ENCODE results near the gene ATG10.
"Not testable (repeated sequence)": the region's sequence is repeated elsewhere in the genome, so short reads cannot be mapped to it uniquely, and the experiment has no call there.

ATG10 gene

GRCh38 chr5:82257247-82257646 lies 285.4 kb downstream of the ATG10 start:
- in situ Hi-C loops (cut with HindIII; ENCODE audit: low sequenced_read_pairs) = no loop called here
- no peak for TF ChIP-seq CTCF (IDR thresholded peaks at IDR 0.05; ENCODE audit: low read depth, low read length)
- H3K4me3 ChIP-seq (ENCODE audit: low read depth, low read length) = no peak overlapping the region
- DNase-seq (ENCODE audit: low read depth, low spot score) = no peak

- DNase-seq (ENCODE audit: low read depth, low spot score) = no peak
- no peak overlapping the region for H3K4me3 ChIP-seq (ENCODE audit: low read depth, low read length)
- in situ Hi-C loops (cut with HindIII; ENCODE audit: low sequenced_read_pairs) = no loop called here
- TF ChIP-seq CTCF (IDR thresholded peaks at IDR 0.05; ENCODE audit: low read depth, low read length) = no peak
Observed at GRCh38 chr5:82257729-82258128, 285.9 kb downstream of the ATG10 start.

GRCh38 chr5:82259172-82259800 lies 287.5 kb downstream of the ATG10 start:
- in situ Hi-C loops (cut with HindIII; ENCODE audit: low sequenced_read_pairs) = no loop called here
- peak; percentile 54 for DNase-seq (ENCODE audit: low read depth, low spot score)
- no peak overlapping the region for H3K4me3 ChIP-seq (ENCODE audit: low read depth, low read length)
- TF ChIP-seq CTCF (IDR thresholded peaks at IDR 0.05; ENCODE audit: low read depth, low read length) = peak; percentile 53

- no peak for TF ChIP-seq CTCF (IDR thresholded peaks at IDR 0.05; ENCODE audit: low read depth, low read length)
- H3K4me3 ChIP-seq (ENCODE audit: low read depth, low read length) = no peak overlapping the region
- DNase-seq (ENCODE audit: low read depth, low spot score) = no peak
- in situ Hi-C loops (cut with HindIII; ENCODE audit: low sequenced_read_pairs) = no loop called here
Observed at GRCh38 chr5:82265047-82265446, 293.2 kb downstream of the ATG10 start.

- DNase-seq (ENCODE audit: low read depth, low spot score); in situ Hi-C loops (cut with HindIII; ENCODE audit: low sequenced_read_pairs): not testable (repeated sequence)
Observed at GRCh38 chr5:82267297-82267933, 295.6 kb downstream of the ATG10 start.

GRCh38 chr5:82269363-82269762 lies 297.5 kb downstream of the ATG10 start:
- H3K4me3 ChIP-seq (ENCODE audit: low read depth, low read length); DNase-seq (ENCODE audit: low read depth, low spot score); in situ Hi-C loops (cut with HindIII; ENCODE audit: low sequenced_read_pairs): not testable (repeated sequence)

More at GRCh38 chr5:82267297-82267933, 295.6 kb downstream of the ATG10 start:
- not testable (repeated sequence) for H3K4me3 ChIP-seq (ENCODE audit: low read depth, low read length)

GRCh38 chr5:82272571-82273356 lies 300.9 kb downstream of the ATG10 start:
- H3K4me3 ChIP-seq (ENCODE audit: low read depth, low read length); in situ Hi-C loops (cut with HindIII; ENCODE audit: low sequenced_read_pairs); DNase-seq (ENCODE audit: low read depth, low spot score): not testable (repeated sequence)

- in situ Hi-C loops (cut with HindIII; ENCODE audit: low sequenced_read_pairs); H3K4me3 ChIP-seq (ENCODE audit: low read depth, low read length); DNase-seq (ENCODE audit: low read depth, low spot score): not testable (repeated sequence)
Observed at GRCh38 chr5:82273426-82273825, 301.6 kb downstream of the ATG10 start.

Measured in astrocyte of the spinal cord (primary cell).